TTC549 (cell line): ENCODE measurements around the gene FCRLB.
"Not testable (repeated sequence)": the region's sequence is repeated elsewhere in the genome, so short reads cannot be mapped to it uniquely, and the experiment has no call there.

Experiments used
- FAIRE-seq: peaks from 2 replicates; lab custom pipeline; 2012; peaks lifted over from hg19 to GRCh38; lab: Jason Lieb, UNC

The FCRLB gene, protein sequence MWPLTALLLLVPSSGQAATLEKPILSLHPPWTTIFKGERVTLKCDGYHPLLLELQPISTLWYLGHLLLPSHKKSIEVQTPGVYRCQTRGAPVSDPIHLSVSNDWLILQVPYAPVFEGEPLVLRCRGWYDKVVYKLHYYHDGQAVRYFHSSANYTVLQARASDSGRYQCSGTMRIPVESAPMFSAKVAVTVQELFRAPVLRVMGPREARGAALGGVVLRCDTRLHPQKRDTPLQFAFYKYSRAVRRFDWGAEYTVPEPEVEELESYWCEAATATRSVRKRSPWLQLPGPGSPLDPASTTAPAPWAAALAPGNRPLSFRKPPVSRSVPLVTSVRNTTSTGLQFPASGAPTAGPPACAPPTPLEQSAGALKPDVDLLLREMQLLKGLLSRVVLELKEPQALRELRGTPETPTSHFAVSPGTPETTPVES

DNA sequence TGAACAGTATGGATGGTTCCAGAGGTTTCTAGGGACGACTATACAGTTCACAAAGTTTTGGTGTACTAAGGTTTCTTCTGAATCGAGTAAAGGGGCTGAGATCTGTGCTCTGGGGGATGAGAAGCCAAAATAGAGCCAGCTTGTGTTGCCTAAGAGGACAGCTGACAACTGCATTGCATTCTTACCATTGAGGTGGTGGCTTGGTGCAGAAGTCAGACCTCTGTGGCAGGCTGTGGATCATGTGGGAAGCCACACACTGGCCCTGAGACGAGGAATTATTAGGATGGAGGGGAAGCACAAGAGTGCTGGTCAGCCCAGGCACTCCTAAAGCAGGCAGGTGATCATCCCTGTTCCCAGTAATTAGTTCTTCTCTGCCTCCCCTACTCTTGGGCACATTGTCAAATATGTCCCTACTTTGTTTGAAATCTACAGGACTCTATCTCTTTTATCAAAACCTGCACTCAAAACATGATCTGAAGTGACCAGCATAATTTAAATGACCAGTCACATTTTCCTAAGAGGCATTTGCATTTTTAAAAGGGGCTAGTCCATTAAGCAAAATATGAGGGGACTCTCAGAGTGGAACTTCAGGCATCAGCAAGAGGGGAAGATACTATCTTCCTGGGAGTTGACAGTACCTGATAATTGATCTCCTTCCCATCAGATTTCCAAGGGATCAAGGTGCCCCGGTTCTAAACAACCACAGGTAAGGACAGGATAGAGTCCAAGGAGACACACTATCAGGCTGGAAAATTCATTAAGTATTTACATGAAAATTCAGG lies at the start of gene FCRLB:
TSS of gene FCRLB (plus strand) at position 589 of the 782 bp plus-strand sequence. CDS start 1,129 bp downstream, outside the sequence.
- FAIRE-seq, result no peak

GRCh38 chr1:161673437-161673836 lies 47.9 kb upstream of the FCRLB start:
- not testable (repeated sequence) for FAIRE-seq

DNA sequence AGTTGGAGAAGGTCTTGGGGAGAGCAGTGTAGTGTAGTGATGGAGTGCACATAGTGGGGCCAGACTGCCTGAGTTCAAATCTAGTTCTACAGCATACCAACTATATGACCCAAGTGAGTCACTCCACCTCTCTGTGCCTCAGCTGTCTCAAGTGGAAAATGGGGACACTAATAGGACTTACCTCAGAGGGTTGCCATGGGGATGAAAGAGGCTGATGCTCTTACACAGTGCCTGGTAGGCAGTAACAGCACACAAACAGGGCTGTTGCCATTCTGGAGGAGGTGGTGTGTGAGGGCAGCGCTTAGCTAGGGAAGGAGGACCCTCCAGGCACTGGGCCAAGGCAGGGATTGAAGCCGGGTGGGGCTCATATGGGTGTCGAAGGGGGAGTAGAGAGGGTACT lies 46.9 kb upstream of the FCRLB start:
- FAIRE-seq, result not testable (repeated sequence)

DNA sequence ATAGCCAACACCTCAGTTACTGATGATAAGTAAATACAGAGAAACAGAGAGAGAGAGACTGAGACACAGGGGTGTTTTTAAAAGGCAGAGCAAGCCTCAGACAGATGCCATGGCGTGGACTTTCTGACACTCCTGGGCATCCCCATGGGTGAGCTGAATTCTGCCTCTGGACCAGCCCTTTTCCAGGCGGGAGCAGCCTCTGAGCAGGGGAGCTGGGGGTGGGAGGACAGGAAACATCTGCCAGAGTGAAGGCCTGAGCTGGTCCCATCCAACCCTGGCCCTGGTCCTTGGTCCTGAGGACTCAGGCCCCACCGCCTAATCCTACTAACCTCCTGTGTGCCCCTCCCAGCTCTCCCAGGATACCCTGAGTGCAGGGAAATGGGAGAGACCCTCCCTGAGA lies 46.4 kb upstream of the FCRLB start:
- FAIRE-seq, result not testable (repeated sequence)

- FAIRE-seq, result no peak
Measured at GRCh38 chr1:161676441-161676840, 44.9 kb upstream of the FCRLB start.

DNA sequence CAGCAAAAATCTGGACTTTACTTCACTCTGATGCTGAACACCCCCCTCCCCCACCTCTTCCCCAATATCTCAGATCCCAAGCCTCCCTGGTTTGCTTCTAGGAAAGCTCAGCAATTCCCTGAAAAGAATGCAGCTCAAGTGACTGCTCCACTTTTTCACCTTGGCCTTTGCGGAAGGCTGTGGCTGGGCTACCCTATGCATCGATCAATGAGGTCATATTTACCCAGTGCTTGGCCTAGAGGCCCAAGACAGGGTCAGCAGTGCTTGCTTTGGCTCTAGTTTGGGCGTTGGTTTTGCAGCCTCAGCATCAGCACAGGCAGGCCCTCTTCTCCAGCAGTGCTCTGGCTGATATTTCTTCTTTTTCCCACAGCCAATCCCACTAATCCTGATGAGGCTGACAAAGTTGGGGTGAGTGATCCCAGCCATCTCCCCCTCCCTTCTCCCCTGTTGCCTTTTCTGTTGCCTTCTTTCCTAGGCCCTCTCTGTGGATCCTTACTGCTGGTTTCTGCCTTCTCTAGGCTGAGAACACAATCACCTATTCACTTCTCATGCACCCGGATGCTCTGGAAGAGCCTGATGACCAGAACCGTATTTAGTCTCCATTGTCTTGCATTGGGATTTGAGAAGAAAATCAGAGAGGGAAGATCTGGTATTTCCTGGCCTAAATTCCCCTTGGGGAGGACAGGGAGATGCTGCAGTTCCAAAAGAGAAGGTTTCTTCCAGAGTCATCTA lies 44.2 kb upstream of the FCRLB start:
- FAIRE-seq, result no peak

DNA sequence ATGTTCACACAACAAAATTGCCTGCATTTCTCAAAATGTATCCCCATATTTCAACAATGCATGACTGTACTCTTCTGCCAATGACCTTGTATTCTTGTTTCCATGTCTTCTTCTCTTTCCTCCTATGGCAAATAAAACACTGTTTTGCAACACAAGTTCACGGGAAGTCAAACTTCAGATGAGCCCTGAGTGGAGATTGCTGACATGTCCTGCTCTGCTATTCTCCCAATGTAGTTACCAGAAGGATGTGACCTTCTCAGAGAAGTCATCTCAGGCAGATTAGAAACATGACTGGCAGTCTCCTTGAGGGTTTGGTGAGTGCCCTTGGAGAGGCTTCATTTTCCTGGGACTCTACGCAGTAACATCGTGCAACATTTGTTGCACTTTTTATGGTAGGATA lies 42.8 kb upstream of the FCRLB start:
- no peak for FAIRE-seq

DNA sequence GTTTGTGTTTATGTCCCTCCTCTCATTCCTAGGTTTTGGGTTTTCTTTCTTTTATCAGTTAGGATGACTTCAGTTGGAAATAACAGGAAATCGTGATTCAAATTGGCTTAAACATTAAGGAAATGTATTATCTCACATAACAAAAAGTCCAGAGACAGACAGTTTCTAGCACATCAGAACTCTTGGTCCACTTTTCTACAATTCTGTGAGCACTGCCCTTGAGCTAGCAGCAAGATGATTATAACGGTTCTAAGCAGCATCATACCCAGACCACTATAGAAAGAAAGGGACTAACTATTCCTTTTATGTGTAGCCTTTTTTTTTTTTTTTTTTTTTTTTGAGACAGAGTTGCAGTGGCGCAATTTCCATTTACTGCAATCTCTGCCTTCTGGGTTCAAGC lies 39.5 kb upstream of the FCRLB start:
- FAIRE-seq, result no peak

DNA sequence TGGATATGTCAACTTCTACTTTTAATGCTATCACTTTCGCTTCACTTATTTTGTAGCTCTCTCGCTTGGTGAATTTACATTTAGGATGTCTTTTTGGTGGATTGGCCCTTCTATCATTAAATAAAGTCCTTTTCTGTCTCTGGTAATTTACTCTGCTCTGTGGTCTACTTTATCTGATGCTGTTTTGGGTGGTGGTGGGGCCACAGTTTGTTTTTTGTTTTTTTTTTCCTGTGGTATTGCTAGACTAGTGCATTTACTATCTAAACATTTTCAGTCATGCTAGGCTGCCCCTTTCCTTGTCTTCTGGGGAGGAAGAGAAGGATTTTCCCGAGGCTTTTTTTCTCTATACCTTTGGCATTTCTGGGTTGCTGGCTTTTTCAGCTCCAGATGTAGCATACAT lies 32.4 kb upstream of the FCRLB start:
- no peak for FAIRE-seq

DNA sequence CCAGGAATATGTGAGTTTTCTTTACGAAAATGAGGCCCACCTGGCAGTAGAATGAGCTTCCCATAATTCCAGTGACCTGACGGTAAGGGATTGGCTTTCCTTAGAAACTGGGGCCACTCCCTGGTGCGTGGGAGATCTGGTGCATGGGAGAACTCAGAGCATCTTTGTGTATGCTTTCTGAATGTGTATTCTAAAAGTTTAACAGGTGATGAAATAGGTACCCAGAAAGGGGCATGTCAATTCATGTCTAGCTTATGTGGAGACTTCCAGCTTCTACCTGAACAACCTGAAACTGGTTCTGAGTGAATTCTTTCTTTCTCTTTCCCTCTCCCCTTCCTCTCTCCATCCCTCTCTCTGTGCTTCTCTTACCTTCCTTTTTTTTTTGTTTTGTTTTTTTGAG lies 29.5 kb upstream of the FCRLB start:
- no peak for FAIRE-seq

- not testable (repeated sequence) for FAIRE-seq
Measured at GRCh38 chr1:161693020-161693712, 28.2 kb upstream of the FCRLB start.

GRCh38 chr1:161698302-161698701 lies 23.0 kb upstream of the FCRLB start:
- FAIRE-seq, result not testable (repeated sequence)

DNA sequence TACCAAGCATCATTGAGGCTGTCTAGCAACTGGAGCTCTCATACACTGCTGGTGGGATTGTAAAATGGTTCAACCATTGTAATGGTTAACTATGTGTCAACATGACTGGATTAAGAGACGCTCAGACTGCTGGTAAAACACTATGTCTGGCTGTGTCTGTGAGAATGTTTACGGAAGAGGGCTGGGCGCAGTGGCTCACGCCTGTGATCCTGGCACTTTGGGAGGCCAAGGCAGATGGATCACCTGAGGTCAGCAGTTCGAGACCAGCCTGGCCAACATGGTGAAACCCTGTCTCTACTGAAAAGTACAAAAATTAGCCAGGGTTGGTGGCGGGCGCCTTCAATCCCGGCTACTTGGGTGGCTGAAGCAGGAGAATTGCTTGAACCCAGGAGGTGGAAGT lies 19.1 kb upstream of the FCRLB start:
- no peak for FAIRE-seq

- FAIRE-seq, result no peak
Measured at GRCh38 chr1:161705537-161705936, 15.8 kb upstream of the FCRLB start.

DNA sequence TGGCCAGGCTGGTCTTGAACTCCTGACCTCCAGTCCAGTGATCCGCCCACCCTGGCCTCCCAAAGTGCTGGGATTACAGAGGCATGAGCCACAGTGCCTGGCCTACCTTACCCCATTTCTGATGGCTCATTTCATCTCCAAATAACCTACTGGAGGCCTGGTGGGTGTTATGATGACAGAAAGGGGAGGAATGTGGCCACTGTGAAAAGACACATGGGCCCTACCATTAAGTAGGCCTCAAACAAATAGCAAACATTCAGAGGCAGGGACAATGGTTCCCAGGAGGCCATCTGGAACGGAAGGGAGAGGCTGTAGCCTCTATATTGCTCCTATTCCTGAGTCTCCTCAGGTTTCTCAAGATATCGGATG lies 15.2 kb upstream of the FCRLB start:
- no peak for FAIRE-seq

GRCh38 chr1:161706482-161707347 lies 14.6 kb upstream of the FCRLB start, which contains the start of gene FCRLA:
Gene FCRLA (plus strand): TSS chr1:161707229. CDS start chr1:161707265, 36 bp downstream.
- FAIRE-seq, result no peak

DNA sequence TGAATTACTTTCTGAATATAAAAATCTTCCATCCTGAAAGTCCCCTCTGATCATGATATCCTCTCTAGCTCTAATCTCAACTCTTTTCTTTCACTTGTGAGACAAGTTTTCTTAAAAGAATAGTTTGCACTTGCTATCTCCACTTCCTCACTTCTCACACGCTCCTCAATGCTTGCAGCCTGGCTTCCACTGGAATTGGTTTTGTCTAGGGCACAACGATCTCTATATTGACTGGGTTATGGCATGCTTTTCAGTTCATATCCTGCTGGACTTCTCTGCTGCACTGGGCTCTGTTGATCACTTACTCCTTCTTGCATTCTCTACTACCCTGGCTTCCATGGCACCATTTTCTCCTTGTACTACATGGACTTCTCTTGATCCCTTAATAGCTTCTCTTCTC lies 13.8 kb upstream of the FCRLB start:
- FAIRE-seq, result no peak

GRCh38 chr1:161709373-161709772 lies 12.0 kb upstream of the FCRLB start:
- FAIRE-seq, result no peak

- FAIRE-seq, result no peak
Measured at GRCh38 chr1:161710560-161710959, 10.8 kb upstream of the FCRLB start.

- FAIRE-seq, result no peak
Measured at GRCh38 chr1:161718559-161719324, 2.6 kb upstream of the FCRLB start.

DNA sequence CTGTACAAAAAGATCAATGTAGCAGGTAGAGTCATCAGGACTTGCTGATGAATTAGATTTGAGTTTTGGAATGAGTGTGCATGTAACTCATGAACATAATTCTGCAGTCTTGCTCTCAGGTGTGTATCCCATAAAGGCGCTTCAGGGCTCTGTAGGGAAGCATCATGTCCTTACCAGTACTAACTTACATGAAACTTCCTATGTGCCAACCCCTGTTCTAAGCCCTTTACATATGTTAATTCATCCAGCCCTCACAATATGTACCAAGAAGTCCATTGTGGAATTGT lies 2.1 kb upstream of the FCRLB start:
- FAIRE-seq, result no peak
